Globus pallidus (tissue), 1 donor: ENCODE results near the gene KCNH5.
A peak's percentile ranks its signal among the peaks of the same experiment; 100 is the strongest.

Source experiments
- DNase-seq: peaks from one replicate; pipeline ENCODE4 v3.0.0-alpha.2; 2015; ENCODE audit warnings: low spot score

The KCNH5 gene

DNA sequence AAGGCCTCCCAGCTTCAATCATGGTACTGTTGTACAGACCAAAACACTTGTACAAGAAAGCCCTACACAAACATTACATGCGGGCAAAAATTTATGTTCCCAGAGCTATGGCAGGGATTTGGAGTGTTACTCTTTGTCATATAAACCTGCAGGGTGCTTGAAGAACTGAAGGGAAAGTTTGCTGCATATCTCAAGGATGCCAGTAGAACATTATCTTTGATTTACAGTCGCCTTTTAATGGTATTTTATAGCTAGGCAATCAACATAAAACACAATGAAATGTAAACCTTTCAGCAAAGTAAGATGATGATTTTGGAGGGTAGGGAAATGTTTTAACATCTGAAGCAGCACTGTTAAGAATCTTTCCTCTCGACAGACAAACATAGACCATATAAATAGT lies 305.6 kb downstream of the KCNH5 start:
- no peak for DNase-seq

DNA sequence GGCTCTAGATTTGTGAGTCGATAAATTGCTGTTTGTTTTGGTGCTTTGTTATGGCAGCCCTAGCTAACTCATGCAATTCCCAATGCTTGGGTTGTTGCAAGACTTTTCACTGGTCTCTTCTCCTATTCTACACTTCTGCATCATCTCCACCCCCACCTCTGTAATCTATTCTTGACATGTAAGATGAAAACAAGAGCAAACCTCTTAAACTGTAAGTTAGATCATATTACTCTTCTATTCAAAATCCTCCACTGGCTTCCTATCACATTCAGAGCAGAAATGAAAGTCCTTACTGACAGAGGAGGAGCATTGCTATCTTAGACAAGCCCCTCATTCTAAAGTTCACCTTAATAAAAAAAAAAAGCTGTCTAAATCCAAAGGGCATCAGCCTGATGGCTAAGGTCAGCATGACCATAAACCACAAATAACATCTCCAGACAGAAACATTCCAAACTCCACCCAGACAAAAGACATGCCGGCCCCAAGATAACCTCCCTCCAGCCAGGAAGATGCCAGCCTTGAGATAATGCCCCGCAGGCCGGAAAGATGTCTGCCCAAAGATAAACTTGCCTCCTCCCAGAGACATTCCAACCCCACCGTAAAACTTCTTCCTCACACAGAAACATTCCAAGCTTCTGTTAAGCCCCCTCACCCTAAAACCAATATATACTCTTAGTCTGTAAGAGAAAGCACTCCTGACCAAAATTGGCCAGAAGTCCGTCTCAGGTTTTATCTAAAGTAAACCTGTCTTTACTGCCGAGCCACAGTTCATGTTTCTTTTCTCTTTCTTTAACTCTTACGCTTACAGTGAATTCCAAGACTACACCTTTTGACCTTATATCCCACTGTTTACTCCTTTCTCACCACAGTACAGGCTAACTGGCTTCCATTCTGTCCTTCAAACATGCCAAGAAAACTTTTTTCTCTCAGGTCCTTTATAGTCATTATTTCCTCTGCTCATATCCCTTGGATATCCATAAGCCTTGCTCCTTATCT lies 308.9 kb downstream of the KCNH5 start:
- DNase-seq: no peak

DNA sequence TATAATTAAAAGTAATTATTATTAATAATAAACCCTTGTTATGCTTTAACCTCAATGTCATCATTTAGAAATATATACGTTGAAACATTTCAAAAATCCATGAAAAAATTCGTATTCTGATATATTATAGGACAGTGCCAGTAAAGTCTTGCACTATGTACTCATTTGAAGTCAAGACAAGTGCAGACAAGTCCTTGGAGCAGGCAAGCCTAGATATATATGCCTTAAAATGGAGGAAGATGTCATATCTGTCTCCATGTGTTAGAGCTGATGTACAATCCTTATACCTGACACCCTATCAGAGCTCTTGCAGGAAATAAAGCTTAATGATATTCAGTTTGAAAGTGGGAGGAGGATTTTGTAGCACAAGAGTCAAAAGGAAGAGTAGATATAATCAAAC lies 310.4 kb downstream of the KCNH5 start:
- no peak for DNase-seq

DNA sequence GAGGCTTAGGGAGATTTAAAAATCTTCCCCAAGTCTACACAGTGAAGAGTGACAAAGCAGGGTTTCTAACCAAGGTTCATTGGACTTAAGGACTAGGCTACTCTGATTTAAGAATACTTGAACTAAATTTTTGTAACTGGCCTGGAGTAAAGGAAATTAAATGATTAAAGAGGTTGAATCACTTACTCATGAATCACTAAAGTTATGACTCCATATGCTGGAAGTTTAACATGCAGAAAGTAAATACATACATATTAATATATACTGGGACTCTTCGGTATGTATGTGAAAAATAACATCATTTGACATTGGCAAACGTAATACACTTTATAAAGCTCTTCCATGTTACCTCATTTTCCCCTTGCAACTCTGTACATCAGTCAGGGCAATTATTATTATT lies 322.9 kb downstream of the KCNH5 start:
- DNase-seq: no peak

DNA sequence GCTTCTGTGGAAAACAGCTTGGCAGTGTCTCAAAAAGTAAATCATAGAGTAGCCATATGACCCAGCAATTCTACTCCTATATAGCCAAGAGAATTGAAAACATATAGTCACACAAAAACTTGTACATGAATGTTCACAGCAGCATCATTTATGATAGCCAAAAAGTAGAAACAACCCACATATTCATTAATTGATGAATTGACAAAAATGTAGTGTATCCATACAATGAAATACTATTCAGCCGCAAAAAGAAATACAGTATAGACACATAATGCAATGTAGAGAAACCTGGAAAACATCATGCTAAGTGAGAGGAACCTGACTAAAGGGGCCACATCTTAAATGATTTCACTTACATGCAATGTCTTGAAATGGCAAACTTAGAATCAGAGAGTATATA lies 326.6 kb downstream of the KCNH5 start:
- no peak for DNase-seq

DNA sequence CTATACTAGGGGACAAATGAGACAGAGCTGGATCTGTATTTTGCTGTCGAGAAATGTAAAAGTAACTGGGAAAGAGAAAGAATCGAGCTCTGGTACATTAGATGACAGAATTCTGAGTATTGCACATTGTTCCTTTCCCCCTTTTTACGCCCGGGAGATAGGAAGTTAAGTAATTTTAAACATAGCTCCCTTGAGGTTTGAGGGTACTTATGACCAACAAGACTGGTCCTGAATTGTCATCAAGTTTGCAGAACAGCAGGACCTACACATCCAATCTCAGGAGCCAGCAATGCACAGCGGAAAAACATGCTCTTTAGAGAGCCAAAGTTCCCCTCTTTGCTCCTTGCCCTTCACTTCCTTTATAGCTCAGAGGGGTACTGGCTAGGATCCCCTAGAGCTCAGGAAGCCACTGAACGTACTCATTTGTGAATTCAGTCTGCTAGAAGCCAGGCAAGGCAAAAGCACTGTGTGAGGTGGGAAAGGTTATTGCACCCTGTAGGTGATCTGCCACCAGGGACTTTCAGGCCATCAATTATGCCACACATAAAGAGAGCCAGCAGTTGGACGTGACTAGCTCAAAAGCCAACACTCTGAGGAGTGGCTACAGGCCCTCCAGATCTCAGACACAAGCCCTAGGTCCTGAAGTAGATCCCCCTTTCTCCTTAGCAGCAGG lies 333.8 kb downstream of the KCNH5 start:
- DNase-seq: no peak

DNA sequence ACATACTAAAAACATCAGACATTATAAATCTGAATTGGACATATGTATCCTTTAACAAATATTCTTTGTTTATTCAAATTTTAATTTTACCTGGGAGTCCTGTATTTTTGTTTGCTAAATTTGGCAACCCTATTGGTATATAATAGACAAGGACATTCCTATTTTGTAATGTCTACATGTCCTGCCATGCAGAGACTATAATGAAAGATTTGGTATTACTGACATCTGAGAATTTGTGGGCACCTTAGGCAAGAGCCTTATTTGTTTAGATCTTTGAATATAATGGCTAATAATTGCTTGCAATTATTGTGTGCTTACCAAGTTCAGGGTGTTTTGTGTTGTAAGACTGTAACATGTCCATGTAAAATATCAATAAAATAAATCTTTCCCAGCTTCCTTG lies 334.4 kb downstream of the KCNH5 start:
- no peak for DNase-seq

DNA sequence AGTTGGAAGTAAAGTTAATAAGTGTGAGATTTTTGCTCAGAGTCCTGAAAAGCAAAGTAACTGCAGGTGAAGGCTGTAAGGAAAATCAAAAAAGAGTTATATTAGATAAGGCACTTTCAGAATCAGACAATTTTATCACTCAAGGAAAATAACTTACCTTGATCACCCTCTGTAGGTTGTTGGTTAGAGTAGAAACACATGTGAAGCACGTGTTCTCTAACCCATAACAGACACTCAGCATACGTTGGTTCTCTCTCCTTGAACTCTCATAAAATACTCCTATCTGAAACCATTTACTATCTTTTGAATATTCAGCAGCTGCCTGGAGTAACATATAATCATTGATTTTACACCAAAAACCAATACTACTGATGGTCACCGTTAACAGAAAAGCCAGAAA lies 335.5 kb downstream of the KCNH5 start:
- DNase-seq: no peak

DNA sequence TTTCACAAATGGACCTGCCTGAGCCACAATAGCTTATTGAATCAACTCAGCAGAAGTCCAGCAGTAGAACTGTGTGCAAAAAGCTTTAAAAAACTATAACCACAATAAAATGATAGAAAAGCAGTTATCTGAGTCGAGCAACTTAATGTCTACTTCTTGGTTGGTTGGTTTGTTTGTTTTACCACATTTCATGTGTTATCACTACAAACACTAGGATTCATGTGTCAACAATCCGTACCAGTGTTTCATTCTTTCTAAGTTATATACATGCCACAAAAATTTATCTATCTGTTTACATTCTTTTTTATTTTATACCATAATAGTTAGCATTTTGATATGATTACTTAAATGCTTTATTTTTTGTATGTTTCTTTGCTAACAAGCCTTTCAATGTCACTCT lies 339.0 kb downstream of the KCNH5 start:
- DNase-seq: no peak

DNA sequence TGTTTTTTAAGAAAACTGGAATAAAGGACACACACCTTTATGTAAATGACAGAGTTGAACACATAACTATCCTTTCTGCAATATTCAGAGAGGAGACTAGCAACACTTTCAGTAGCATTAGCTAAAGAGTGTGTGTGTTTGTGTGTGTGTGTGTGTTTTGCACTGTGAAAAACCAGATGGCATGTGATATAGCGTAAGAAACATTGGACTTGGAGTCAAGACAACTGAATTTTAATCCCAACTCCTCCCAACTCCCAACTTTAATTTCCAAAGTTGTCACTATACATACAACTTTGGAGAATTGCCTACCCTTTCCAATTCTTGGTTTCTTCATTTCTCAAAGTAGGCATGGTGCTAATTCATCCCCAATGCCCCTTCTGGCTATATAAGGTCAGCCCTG lies 347.8 kb downstream of the KCNH5 start:
- DNase-seq: no peak

DNA sequence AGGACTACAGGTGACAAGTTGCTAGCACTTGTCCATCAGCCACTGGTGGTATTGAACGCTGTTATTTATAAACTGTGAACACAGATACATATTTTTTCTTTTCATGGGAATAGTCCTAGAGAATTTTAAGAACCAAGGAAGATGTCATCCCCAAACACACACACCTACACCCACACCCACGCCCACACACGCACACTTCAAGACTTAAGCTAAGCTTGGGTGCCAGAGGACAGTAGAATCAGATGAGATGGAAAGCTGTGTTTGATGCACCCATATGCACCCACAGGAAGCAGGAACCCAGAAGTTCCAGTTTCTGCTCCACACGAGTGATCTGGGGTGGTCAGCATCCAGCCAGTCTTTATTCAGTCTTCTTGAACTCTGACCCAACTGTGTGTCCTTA lies 348.3 kb downstream of the KCNH5 start:
- DNase-seq: no peak

DNA sequence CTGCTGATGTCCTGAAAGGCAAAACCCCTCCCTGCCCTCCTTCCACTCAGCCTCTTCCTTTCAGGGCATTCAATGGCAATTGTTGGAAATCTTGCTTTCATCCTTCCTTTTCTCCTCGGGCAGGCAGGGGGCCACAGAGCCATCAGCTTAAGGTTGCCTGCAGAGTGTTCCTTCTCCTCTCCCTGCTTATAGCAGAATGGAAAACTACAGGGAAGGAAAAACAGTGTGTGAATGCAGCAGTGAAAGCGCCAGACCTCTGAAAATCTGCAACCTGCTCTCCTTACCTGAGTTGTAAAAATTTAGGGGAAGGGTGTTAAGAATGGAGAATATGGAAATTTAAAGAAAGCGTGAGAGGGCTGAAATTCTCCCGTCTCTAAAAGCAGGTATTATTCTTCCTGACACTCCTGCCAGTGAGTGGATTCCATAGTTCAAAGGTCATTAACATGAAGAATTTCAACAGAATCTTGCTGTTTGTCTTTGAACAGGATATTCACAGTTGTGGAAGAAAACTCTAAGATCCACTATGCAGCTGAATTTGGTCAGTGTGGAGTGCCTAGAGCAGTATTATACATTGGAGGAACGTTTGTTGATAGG lies 348.8 kb downstream of the KCNH5 start:
- DNase-seq: no peak

DNA sequence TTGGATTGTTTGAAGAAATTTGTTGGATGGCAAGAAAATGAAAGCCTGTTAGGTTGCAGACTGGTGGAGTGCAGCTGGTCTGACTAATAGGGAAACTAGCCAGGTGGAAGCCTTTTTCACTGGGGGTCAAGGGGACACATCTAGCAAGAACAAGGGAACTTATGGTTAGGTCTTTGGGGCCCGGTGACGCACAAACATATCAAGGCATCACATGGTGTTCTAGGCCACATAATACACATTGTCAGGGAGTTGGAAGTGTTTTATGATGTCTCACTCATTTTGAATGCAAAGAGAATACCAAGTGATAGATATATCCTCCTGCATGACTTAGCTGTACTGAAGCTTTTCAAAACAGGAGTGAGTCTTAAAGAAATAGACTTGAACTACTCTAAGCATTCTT lies 351.2 kb downstream of the KCNH5 start:
- no peak for DNase-seq

DNA sequence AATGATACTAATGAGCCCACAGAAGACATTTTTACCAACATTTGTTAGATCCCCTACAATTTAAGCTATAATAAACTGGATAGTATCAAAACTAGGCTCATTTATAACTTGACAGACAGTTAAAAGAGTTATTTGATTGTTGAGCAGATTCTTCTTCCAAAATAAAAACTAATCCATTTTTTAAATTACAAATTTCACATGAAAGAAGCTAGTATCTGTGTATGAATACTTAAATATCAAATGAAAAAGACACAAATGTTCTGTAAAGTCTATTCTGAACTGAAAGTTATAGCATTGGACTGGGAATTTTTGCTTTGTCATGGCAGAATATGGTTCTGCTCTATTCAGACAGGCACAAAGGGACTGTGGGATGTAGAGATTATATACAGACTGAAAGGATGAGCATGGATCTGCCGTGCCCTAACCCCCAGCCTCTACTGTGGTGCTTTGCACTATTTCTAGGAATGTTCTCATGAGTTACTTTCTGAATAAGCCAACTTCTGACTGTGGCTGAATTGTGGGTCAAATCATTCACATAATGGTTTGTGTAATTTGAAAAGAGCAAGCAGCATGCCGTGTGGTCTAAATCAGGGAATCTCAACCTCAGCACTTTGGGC lies 352.7 kb downstream of the KCNH5 start:
- DNase-seq: no peak

DNA sequence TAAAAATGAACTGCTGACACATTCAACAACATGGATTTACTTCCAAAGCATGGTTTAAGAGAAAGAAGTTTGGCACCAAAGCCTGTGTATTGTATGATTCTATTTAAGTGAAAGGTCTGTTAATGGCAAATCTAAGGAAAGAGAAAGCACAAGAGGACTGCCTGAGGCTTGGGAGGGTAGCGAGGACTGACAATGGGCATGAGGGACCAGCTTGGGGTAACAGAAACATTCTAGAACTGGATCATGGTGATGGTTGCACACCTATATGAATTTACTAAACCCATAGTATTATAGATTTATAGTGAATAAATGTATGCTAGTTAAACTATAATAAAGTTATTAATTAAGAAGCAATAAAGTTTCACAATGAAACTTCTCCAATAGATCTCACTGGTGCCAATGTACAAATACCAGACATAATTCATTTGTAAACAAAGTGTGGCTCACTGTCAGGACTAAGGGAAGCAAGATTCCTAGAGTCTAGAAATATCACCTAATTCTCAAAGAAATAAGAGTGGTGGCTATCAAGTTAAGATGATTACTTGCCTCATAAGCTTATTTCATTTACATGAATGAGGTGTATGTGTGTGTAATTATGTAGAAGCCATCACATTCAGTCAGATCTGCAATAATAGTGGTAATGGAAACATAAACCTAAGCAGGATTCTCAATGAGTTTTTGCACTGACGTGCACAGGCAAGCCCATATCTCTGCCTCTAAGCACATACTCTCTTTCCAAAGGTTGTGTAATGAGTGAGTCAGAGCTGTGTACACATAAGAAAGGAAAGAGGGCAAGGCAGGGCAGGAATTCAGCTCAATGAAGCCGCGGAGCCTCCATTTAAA lies 353.4 kb downstream of the KCNH5 start:
- DNase-seq: no peak

DNA sequence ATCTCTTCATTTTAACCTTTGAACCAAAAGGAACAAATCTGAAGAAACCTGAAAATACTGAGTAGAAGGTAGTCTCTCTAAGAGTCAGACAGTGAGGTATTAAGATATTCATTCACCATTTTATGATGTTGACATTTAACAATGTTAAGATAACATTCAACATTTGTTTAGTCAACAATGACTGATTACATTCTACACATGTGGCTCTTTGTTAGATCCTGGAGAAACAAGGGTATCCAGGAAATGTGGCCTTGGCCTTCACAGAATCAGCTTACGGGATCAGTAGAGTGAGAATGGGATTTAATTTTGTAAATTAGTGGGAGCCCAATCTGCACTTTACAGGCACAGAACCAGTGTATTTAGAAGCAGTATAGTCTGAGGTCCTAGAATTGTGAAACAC lies 355.5 kb downstream of the KCNH5 start:
- no peak for DNase-seq

DNA sequence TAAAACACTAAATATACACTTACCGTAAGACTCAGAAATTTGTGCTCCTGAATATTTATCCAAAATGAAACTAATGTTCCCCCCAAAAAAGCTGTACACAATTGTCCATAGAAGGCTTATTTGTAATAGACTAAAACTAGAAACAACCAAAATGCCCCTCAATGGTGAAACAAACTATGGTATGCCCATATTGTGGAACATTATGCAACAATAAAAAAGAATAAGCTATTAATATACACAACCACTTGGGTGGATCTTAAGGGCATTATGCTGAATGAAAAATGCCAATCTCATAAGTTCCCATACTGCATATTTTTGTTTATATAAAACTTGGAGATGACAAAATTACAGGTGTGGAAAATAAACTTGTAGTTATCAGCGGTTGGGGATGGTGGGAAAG lies 357.4 kb downstream of the KCNH5 start:
- no peak for DNase-seq

DNA sequence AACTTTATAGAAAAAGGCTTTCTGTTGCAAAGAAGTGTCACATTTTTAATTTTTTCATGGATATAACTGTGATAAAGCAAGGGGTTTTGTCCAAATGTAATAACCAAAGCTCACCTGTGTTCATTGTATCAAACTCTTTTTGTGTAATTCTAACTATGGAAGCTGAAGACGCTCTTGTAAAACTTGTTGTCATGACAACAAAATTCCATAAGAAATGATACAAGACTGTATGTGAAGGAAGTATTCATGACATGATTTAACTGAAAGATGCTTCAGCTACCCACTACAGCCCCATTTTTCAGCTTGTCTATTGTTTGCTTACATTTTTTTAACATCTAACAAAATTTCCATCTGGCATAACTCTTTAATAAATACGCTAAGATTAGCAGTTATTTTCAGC lies 360.9 kb downstream of the KCNH5 start:
- DNase-seq: no peak

DNA sequence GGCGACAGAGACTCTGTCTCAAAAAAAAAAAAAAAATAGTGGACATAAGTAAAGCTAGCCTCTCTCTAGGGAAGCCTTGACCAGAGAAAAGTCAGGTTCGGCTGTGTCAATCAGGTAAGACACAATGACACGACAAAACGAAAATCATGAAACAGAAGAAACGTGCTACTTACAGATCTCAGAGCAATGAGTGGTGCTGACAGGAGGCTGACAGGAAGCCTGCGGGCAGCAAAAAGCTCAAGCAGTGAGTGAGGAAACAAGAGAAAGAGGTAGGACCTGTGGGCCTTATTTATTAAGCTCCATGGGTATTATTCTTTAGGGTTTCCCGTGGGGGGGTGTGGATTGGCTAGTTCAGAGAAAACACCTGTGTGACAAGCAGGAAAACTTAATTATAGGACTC lies 363.1 kb downstream of the KCNH5 start:
- no peak for DNase-seq

DNA sequence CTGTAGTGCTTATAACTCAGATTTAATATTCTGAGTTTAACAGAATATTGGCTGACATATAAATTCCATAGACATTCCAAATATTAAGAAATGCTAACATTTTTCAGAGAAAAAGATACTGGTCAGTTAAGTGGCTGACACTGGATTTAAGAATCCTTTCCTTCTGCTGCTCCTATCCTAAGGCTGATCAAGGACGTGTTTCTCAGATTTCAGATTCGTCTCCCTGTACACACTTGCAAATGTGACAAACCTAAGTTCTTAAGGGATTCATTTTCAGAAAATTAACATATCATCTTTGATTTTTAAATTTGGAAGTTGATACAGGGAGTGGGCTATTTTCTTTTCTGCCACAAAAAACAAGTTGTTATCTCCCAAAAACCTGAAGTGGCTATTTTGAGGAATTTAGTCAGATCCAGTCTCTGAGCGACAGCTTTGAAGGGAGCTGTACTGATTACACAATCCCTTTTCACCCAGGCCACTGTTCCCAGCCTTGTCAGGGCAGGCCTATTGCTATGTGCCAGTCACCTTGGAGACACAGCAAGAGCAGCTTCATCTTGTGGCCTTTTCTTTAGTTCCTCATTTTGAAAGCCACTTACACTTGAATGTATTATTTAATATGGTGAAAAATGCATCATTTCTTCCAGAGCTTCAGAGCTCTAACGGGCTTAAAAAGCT lies 370.6 kb downstream of the KCNH5 start:
- DNase-seq: peak; percentile 7
